Gastroesophageal sphincter (tissue), 4 donors: Measurements from ENCODE around the gene PERP. TPM values are rescaled to one million over a fixed set of nuclear protein-coding genes. Genes with fewer than 3 reads are reported as not detected.

Source experiments
- total RNA-seq, 4 donors: library from RNA; depleted of rRNA; stranded (reverse); fragments of >200 nt; gene quantifications; one replicate each; pipeline ENCODE4 v1.1.0, GENCODE V29; 2016

PERP gene
- total RNA-seq, 4 donors from 2014 or later: 20.7 to 155 (median 60.6) TPM

Other genes with a start within 250 kb of the PERP start
- gene TNFAIP3, start 240.2 kb downstream of the PERP start, total RNA-seq: 10 to 100 TPM; 11.2 to 40.7 (median 18.3) TPM
- gene ARFGEF3, start 54.5 kb upstream of the PERP start, total RNA-seq: 1 to 10 TPM in 3 of 4 donors, under 1 TPM in 1; 0.47 to 4.2 (median 1.8) TPM
- gene PBOV1, start 111.1 kb upstream of the PERP start, total RNA-seq: not detected